NCI-H1105 treated with DMSO at 0.1 percent for 48 hours (cell line): ENCODE data around the gene KIF26B.
"Not testable (repeated sequence)": the region's sequence is repeated elsewhere in the genome, so short reads cannot be mapped to it uniquely, and the experiment has no call there.

ENCODE experiments used
- DNase-seq: peaks from one replicate; lab custom pipeline; 2025; lab: John Stamatoyannopoulos, UW

The KIF26B gene

DNA sequence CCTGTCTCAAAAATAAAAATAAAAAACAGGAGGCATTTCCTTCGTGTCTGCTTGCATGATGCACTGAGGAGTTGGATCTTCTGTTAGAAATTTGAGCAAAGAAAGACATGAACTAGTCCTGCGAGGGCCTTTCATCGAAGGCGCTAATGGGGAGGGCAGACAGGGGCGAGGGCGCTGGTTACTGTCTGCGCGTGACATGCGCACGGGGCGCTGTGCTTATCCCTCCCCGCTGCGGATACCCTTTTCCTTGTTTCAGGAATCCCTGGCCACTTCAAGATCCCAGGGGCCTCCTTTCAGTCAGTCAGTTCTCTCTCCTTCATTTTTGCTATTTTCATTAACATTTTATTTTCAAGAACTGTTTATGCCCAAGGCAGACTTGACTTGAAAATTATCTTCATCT is 545.8 kb downstream of the KIF26B start:
- no peak for DNase-seq

DNA sequence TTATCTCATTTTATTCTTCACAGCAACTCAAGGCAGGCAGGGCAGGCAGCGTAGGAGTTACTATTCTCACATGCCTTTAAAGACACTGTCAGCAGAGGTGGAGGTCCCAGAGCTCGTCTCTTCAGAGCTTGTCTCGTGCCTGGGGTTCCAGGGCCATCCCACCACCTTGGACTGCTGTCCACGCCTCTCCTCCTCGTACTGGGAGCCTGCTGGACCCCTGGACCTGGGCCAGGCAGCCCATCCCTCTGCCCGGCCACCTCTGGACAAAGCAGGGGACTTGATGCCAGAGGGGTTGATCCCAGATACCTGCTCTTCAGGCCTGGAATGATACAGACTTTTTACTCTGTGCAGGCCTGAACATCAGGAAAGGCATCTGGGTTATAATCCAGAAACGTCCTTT is 546.8 kb downstream of the KIF26B start:
- no peak for DNase-seq

DNA sequence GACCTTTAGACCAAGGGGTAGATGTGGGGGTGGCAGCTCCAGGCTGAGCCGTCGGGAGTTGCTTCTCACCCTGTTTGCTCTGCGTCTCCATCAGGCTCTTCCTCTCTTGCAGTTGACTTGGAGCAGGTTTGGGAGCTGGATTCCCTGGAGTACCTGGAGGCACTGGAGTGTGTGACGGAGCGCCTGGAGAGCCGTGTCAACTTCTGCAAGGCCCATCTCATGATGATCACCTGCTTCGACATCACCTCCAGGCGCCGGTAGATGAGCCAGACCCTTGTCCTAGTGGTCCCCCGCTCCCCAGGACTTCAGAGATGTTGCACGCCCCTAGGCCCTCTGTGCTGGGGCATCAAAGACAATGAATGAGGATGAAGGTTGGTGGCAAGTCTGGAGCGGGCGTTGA is 547.6 kb downstream of the KIF26B start:
- DNase-seq, result no peak

DNA sequence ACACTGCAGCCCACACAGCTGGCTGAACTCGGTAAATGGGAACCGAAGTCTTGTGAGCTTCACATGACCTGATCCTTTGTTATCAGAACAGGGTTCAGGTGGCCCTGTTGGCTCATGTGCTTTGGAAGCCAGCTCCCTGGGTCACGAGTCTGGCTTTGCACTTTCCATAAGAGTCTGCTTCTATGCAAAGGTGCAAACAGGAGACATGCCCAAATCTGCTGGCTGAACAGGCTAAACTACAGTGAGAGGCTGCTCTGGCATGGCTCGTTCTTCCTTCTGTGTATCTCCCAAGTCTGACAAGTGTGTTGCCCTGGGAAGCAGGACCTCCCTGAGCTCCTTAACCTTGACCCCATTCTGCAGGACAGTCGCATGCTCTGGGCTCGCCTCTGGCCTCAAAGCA is 549.6 kb downstream of the KIF26B start:
- DNase-seq, result no peak

DNA sequence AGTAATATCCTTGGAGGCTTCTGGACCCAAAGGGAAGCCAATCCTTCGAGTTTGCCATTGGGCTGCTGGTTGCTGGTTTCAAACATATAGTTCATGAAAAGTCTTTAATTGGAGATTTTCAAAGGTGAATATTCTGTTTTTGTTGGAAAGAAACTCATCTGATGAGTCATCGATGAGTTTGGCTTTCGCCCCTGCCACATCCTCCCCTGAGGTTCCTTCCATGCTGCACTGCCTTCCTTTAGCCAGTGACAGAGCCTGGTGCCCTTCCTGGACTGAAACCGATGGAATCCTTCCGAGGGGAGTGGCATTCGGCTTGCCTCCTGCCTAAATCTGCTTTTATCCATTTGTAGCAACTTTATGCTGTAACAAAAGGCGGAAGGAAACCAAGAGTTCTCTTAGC is 550.0 kb downstream of the KIF26B start:
- no peak for DNase-seq

DNA sequence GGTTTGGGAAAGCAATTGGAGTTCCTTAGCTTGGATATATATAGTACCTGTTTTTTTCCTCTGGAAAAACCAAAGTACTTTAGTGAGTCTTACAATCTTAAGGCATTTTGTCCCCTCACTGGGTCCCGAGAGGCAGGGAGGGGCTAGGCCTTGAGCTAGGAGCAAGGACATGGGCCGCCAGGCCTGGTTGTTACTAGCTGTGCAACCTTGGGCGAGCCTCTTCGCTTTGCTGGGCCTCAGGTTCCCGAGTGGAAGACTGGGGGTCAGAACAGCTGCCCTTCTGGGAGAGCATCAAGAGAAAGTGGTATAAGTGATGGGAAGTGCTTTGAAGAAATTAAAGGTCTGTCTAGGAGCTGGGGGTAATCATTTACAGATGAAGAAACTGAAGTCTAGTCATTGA is 553.2 kb downstream of the KIF26B start:
- DNase-seq, result no peak

DNA sequence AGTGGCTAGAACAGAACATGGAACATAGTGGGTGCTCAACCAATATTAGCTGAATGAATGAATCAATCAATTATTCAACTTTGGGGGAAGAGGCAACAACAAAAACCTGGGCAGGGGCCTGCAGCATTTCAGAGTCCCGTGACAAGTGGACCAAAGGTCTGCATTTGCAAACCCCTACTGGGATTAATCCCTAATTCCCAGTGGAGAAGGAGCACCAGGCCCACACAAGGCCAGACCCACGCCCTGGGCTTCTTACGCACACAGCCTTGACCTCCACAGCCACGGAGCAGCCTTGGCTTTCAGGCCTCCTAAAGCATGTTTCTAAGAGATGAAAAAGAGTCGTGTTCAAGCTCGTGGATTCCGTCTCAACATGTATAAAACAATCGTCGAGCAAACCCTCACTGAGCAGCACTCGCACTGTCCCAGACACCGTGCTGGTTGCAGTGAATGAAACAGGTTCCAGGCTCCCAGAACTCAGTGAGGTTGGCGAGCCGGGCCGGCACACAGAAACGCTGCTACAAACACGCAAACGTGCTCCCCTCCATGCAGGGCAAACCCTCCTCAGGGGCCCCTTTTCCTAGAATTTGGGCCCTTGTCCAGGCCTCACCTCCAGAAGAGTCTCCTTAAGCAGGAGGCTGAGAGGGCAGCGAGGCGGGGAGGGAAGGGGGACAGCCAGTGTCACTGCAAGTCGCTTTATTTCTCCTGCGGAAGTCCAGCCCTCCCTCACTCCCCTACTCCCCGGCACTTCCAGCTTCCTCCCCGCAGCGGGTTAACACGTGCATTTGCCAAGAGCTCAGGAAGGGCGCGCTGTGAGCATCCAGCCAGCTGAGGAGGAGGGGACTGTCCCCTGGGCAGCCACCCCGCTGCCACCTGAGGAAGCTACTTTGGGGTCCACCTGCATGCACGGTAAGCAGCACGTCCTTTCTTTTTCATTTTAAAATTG is 556.4 kb downstream of the KIF26B start:
- DNase-seq, result no peak

DNA sequence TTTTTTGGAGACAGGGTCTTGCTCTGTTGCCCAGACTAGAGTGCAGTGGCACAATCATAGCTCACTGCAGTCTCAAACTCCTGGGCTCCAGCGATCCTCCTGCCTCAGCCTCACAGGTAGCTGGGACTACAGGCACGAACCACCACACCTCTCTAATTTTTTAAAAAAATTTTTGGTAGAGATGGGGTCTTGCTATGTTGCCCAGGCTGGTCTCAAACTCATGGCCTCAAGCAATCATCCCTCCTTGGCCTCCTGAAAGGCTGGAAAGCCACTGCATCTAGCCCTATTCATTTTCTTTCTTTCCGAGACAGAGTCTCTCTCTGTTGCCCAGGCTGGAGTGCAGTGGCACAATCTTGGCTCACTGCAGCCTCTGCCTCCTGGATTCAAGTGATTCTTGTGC is 559.2 kb downstream of the KIF26B start:
- not testable (repeated sequence) for DNase-seq

DNA sequence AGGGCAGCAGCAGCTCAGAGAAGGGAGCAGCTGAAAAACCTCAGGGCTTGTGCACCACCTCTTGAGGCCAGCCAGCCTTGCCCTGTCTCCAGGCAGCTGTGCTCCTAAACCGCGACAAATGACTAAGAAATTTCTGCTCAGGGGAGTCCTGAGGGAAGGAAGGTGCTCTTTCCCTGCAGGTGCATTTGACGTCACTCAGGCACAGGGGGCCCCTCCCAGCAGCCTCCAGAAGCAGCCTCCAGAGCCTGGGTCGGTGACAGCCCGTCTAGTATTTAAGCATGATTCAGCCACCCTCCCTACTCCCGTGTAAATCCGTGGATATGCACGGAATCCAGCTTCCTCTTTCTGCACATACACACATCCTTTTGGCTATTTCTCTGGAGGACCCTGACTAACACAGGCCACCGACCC is 560.5 kb downstream of the KIF26B start:
- no peak for DNase-seq

DNA sequence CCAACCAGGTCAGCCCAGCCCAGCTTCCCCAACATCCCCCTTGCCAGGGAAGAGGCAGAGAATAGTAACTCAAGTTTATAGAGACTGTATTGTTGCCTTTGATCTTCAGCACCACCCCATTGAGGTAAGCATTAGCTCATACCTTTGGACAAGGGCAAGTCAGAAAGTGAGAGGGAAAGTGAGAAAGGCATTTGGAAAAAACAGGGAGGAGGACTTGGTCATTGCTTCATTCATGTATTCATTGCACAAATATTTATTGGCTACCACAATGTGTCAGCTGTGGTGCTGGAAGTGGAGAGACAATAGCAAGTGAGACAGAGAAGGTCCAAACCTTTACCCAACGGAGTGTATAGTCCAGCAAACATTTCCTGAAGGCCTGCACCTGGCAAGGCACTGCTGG is 561.2 kb downstream of the KIF26B start:
- no peak for DNase-seq

DNA sequence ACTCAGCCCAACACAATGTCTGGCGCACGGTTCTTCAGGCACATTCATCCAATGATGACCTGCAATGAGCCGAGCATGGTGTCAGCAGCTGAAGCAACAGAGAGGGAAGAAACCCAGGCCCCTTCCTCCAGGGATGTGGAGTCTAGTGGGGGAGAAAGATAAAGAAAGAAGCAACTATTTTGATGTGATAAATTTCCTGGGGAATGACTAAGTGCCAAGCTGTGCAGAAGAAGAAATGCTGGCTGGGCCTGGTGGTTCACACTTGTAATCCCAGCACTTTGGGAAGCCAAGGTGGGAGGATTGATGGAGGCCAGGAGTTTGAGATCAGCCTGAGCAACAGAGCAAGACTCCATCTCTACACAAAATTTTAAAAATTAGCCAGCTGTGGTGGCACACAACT is 561.8 kb downstream of the KIF26B start:
- DNase-seq, result no peak

DNA sequence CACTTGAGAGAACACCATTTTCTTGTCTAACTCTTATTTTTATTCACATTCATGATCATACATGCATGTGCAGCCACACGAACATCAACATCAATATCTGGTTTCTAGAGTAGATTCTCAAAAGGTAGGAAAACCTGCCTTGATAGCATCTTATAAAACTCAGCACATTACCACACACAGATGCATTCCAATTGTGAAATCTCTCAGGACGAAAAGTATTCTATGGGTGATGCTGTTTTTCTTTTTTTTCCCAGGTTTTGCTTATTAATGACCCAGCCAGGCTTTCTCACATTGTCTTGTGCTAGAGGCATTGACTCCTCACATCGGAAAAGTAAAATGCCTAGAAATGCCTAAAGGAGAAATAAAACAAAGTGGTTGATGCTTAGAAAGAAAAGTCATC is 562.8 kb downstream of the KIF26B start:
- no peak for DNase-seq

DNA sequence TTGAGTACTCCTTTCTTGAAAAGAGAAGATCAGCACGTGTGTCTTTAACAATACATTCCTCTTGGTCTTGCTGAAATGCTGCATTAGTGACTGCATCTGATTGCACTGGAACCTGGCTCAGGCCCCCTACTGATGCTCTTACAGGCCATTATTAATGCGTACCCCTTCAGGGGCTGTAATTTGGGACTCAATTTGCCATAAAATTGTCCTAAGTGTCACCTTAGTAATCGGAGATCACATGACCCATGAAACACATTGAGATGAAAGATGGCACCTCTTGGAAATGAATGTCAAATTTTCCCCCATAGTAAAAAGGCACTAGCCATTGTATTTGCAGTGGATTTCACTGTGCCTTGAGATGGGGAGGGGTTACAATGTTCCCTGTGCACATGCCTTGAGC is 563.3 kb downstream of the KIF26B start:
- DNase-seq, result no peak

DNA sequence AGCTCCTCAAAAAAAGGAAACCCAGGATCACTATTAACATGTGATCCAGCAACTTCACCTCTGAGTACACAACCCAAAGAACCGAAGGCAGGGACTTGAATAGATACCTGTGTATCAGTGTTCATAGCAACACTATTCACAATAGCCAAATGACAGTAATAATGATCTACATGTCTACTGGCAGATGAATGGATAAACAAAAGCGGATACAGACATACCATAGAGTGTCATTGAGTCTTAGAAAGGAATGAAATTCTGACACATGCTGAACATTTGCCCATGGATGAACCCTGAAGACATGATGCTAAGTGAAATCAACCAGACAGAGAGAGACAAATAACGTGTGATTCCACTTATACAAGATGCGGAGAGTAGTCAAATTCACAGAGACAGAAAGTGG is 564.2 kb downstream of the KIF26B start:
- DNase-seq, result no peak

DNA sequence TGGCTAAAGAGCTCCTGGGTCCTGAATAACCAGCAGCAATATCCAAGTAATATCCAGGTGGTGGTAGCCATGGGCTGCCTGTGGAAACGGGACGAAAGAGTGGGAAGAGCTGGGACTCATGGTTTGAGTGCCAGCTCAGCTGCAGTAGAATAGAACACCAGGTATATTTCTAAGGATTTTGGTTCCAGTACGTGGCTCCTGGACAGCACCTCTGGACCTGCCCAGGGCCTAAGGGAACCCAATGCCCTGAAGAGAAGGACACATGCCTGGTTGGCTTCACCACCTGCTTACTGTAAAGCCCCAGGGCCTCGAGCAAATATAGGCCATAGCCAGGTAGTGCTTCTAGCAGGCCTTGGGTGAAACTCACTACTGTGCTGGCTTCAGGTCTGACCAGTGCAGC is 566.7 kb downstream of the KIF26B start:
- DNase-seq, result no peak

DNA sequence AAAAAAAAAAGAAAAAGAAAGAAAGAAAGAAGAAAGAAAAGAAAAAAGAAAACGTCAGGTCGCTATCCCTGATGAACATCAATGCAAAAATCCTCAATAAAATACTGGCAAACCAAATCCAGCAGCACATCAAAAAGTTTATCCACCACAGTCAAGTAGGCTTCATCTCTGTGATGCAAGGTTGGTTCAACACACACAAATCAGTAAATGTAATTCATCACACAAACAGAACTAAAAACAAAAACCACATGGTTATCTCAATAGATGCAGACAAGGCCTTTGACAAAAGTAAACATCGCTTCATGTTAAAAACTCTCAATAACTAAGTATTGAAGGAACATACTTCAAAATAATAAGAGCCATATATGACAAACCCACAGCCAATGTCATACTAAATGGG is 573.2 kb downstream of the KIF26B start:
- not testable (repeated sequence) for DNase-seq

DNA sequence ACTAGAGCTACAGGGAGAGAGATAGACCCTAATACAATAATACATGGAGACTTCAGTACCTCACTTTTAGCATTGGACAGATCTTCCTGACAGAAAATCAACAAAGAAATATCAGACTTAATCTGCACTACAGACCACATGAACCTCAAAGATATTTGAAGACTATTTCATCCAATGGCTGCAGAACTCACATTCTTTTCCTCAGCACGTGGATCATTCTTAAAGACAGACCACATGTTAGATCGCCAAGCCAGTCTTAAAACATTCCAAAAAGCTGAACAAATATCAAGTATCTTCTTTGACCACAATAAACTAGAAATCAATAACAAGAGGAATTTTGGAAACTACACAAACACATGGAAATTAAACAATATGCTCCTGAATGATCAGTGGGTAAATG is 576.0 kb downstream of the KIF26B start:
- no peak for DNase-seq

DNA sequence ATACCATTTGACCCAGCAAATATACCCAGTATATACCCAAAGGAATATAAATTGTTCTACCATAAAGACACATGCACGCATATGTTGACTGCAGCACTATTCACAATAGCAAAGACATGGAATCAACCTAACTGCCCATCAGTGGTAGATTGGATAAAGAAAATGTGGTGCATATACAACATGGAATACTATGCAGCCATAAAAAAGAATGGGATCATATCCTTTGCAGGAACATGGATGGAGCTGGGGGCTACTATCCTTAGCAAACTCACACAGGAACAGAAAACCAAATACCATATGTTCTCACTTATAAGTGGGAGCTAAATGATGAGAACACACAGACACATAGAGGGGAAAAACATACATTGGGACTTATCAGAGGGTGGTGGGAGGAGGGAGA is 585.6 kb downstream of the KIF26B start:
- DNase-seq, result not testable (repeated sequence)

DNA sequence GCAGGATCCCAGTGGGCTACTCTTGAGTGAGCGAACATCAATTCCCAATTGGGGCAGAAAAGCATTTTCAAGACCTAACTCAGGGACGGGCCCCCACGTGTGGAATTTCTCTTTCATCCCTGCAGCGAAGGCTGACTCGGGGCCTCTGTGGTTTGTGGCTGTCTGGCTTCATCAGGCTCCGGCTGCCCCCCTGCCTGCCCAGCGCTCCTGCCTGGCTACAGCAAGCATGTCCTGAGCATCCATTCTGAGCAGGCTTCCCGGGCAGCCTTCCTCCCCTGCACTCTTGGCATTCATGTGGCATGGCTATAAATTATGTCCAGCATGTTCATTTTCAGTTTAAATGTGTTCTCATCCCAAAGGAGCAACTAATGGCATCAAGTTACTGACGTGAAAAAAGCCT is 588.1 kb downstream of the KIF26B start:
- DNase-seq, result no peak

DNA sequence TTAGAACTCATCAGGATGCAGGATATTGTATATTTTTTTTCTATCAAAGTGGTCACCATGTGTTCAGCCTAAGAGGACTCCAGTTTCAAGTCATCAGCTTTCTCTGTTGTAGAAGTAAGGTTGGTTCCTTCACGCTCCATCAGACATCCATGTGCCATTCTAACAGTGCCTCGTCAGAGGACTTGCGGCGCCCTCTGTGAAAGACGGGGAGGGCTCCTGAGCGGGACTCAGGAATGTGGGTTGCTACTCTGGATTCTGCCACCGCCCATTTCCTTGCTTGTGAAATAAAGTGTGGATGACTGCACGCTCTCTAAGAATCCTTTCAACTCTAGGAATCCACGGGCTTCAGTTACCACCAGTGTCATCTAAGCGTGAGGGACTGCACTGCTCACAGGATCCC is 593.5 kb downstream of the KIF26B start:
- DNase-seq, result no peak

DNA sequence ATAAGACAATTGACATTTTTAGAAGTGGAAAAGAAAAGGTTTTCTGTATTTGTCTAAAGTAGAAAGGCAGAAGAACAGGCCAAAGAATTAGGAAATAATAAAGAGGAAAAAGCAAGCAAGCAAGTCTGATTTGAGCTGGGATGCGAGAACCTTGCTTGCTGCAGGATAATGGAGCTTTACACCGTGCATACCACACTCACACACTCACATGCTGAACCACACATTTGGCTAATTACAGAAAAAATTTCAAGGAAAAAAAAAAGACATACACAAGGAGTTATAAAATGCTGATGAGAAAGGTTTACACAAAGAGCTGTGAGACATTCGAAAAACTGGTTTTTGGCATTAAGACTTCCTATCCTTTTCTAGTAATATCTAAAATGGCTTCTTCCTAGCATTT is 593.9 kb downstream of the KIF26B start:
- no peak for DNase-seq

DNA sequence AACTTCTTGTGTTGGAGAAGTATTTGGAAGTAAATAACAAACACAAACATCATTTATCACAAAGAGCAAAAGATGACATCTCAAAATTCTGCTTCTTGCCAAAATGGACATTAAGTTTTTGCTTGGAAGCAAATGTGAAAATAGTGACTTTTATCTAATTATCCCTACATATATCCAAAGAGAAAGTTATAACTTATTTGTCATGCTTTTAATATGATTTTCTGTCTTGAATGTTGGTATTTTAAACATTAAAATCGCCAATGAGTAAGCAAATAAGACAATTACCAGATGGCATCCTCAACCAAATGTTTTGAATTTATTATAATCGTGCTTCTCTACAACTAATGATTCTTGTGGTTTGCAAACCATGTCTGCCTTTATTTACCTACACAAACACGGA is 594.3 kb downstream of the KIF26B start:
- no peak for DNase-seq

DNA sequence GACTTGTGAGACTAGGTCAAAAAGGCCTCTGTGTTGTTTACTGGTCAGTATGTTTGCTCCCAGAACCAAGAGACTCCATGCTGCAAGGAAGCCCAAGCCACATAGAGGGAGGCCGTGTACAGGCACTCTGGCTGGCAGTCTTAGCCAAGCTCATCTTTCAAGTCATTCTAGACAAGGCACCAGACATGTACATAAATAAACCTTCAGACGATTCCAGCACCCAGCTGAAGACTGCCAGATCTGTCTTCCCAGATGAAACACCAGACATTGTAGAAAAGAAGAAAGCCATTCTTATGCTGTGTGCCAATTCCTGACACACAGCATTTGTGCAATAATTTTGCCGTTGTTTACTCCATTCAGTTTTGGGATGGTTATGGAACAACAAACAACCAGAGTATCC is 595.5 kb downstream of the KIF26B start:
- no peak for DNase-seq

DNA sequence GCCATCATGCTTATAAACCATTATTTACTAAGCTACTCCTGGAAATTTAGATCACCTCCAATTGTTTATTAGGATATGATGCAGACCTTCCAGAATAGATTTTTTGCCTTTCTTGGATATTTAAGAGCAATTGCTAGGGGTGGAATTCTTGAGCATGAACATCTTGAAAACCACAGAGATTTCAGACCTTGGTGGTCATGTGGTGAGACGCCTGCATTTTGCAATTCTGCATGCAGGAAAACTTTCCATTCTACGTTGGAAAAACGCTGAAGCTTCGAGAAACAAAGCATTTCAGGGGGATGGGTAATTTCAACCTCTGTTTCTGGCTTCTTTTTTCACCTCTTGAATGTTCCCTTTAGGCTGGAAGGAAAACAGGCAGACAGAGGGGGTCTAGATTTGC is 596.3 kb downstream of the KIF26B start:
- DNase-seq, result no peak
